Psoas muscle (tissue), 8 donors: ENCODE measurements around the gene CISH. TPM values are rescaled to one million over a fixed set of nuclear protein-coding genes. Genes with fewer than 3 reads are reported as not detected.

Experiments used
- ATAC-seq, 4 donors: fragments of 200-7000 bp; cut with Tn5 transposase; one replicate each; pipeline ENCODE4 v1.9.1; 2020; ENCODE audit warnings: moderate library complexity in 3 of 4, mild to moderate bottlenecking in 2 of 4
- DNase-seq, 2 donors: peaks; one replicate each; pipeline ENCODE4 v3.0.0-alpha.2; 2020
- H3K27ac ChIP-seq: fragments of 200-600 bp; one replicate; pipeline ENCODE4 v1.8.0; 2022
- H3K27me3 ChIP-seq, 3 donors: fragments of 200-600 bp in 1 of 3; one replicate each; pipeline versions ENCODE4 v1.6.1 to v1.8.0; 2013 to 2022; ENCODE audit warnings: low read length in 2 of 3, mild to moderate bottlenecking in 2 of 3, moderate library complexity in 1 of 3; ENCODE audit not compliant: insufficient read depth in 3 of 3
- H3K36me3 ChIP-seq, 2 donors: fragments of 200-600 bp in 1 of 2; one replicate each; pipeline versions ENCODE4 v1.6.1 to v1.8.0; 2013 to 2022; ENCODE audit warnings: low read depth in 1 of 2, mild to moderate bottlenecking in 1 of 2, moderate library complexity in 1 of 2; ENCODE audit not compliant: insufficient read depth in 1 of 2
- H3K4me1 ChIP-seq: fragments of 200-600 bp; one replicate; pipeline ENCODE4 v1.8.0; 2022
- H3K4me3 ChIP-seq: fragments of 200-600 bp; one replicate; pipeline ENCODE4 v1.8.0; 2022; ENCODE audit warnings: mild to moderate bottlenecking
- H3K9me3 ChIP-seq: fragments of 200-600 bp; one replicate; pipeline ENCODE4 v1.8.0; 2022
- CTCF ChIP-seq: fragments of 200-600 bp; IDR thresholded peaks from one replicate; pipeline ENCODE4 v1.8.0; 2022; ENCODE audit warnings: antibody characterized with exemption
- WGBS, 3 donors: extraction: QIAGEN DNeasy Blood & Tissue Kit; methylation state at CpG; one replicate each; pipeline versions ENCODE4 v1.1.6 to v1.1.7; 2013; 5-methylcytosine and 5-hydroxymethylcytosine counted together
- intact Hi-C, 2 donors: fragments of 100-400 bp; cut with DNase I; formaldehyde crosslinking; loops; one replicate each; pipeline versions ENCODE4 v1.11.0 to v1.14.2; 2022
- polyA plus RNA-seq, 3 donors: library from polyadenylated mRNA; stranded (reverse); fragments of 200-250 nt; gene quantifications; one replicate each; pipeline ENCODE4 v1.2.3, GENCODE V29; 2013
- total RNA-seq, 4 donors: library from RNA; stranded (reverse); fragmentation: NEBNext Ultra II Directional in 2 of 4; extraction: Animal tissue kit (Norgen Biotek cat#: 25700) in 2 of 4; gene quantifications; one replicate each; pipeline versions ENCODE4 v1.2.1 to v1.2.4, GENCODE V29; 2021 to 2023
- donor health status: healthy with polysubstance abuse.
- donor health status: DM: no; HTN: no; CAD: no; lungs with moderate emphysema.
- donor health status: Bipolar disorder and iron deficiency.
- donor health status: healthy.
- donor health status: DM: yes; HTN: yes; CAD: no.
- donor health status: DM: no; HTN: no; CAD: no.
- donor health status: DM: no; HTN: no; CAD: no.
- donor health status: DM: yes; HTN: yes; CAD: no.

Gene CISH
- total and polyA plus RNA-seq, 7 donors, result 12.8 to 75.1 (median 26.3) TPM

GRCh38 chr3:50615190-50615589 is 3.6 kb upstream of the CISH start:
- Histone ChIP-seq H3K4me1 (peaks cover 39% of the 10 kb centered on the region), H3K27ac (no peak overlapping the region), H3K9me3 (no peaks in the 10 kb centered on the region), H3K36me3 (peaks cover 5 to 7% of the 10 kb centered on the region in 2 donors), H3K27me3 (no peaks in the 10 kb centered on the region), H3K4me3 (no peak overlapping the region)
- WGBS, 3 donors, result 42 to 61% (median 52%) methylated on average over 1 of the region's 1 CpG
- no peak for DNase-seq
- intact Hi-C loops, result loop anchor here (2.0 to 10.0 kb wide), 6 partner anchors 42 to 777 kb away; partner anchors contain the start of genes MANF (in 1 of the 2) and RBM15B (in 1 of the 2)
- no peak for TF ChIP-seq CTCF
- no peak for ATAC-seq

DNA sequence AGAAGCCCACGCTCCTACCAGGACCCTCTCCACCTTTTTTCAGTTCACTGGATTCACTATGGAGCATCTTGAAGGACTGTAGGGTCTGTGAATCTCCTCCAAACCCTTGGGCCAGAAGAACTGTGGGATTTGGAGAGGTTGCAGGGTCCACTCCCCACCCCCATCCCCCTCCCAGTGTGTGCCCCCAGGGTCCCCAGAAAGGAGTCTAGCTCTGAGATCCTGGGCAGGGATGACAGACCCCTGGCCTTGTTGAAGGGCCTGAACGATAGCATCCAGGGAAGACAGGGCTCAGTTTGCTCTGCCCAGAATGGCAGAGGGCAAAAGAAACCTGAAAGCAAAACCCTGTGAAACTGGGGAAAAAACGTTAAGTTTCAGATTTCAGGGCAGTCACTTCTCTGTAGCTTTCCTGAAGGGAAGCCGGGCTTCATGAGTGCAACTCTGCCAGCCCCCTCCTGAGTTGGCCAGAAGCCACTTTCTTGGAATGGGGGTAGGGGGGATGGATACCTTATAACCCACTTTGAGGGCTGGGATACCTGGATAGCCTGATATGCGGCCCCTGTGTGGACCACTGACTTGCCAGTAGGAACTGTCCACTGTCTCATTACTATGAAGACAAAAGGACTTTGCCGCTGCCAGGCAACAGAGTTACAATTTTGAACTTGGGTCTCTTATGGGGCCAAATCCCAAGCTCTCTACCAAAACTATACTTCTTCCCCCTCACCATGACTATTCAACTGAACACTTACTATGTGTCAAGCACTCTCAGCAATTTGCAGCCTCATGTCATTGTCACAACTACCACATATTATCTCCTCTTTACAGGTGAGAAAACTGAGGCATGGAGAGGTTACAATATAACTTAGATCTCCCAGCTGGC is 1.6 kb upstream of the CISH start:
- ATAC-seq (no peak), DNase-seq (peak in 1 of 2 donors; percentile 28)
- H3K4me1 ChIP-seq, result peaks cover 38% of the 10 kb centered on the region
- intact Hi-C loops, result loop anchor here in 1 of 2 donors (5.0 to 10.0 kb wide), 2 partner anchors 96 to 772 kb away; partner anchors contain the start of gene MANF
- no peaks in the 10 kb centered on the region for H3K27me3 ChIP-seq
- 60 to 73% (median 62%) methylated on average over 6 of the region's 6 CpGs for WGBS, 3 donors
- no peak for TF ChIP-seq CTCF
- H3K36me3 ChIP-seq, result peaks cover 3 to 8% of the 10 kb centered on the region in 2 donors
- H3K4me3 ChIP-seq, result peak overlapping the region; percentile 89
- H3K27ac ChIP-seq, result peak overlapping the region; percentile 91
- H3K9me3 ChIP-seq, result no peaks in the 10 kb centered on the region

DNA sequence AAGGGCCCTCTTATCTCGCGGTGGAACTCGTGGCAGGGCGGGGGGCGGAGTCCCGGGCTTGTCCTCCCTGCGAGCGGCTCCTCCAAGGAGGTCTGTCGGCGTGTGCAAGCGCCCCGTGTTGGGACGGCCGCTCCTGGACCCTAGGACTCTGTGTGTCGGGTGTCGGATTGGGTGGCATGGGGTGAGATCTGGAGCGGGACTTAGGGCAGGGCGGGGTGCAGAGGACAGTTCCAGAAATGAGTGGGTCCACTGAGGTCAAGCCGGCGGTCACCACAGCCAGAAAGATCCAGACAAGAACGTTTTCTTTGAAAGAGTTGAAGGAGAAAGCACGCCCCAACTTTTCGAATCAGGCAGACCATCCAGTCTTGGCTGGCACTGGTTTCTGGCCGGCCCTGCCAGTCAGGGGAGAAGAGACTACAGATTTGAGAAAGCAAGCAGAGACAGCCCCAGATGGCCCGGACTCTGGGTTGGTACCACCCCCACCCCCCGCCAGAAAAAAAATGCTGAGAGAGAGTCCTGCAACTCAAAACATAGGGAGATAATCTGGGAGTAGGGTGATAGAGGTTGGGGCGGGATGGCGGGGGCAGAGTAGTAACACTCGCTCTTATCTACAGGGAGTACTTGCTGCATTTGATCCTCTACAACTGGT is 784 bp upstream of the CISH start:
- Histone ChIP-seq H3K36me3 (peaks cover 8 to 12% of the 10 kb centered on the region in 2 donors), H3K9me3 (no peaks in the 10 kb centered on the region), H3K4me1 (peaks cover 45% of the 10 kb centered on the region), H3K27me3 (no peaks in the 10 kb centered on the region), H3K4me3 (peak overlapping the region; percentile 89), H3K27ac (peak overlapping the region; percentile 91)
- DNase-seq (no peak), ATAC-seq (peak in 1 of 4 donors; percentile 18)
- no peak for TF ChIP-seq CTCF
- 6 to 11% (median 9%) methylated on average over 23 to 29 of the region's 29 CpGs for WGBS, 3 donors
- intact Hi-C loops, result loop anchor here in 1 of 2 donors (5.0 to 10.0 kb wide), 2 partner anchors 95 to 772 kb away; partner anchors contain the start of gene MANF

DNA sequence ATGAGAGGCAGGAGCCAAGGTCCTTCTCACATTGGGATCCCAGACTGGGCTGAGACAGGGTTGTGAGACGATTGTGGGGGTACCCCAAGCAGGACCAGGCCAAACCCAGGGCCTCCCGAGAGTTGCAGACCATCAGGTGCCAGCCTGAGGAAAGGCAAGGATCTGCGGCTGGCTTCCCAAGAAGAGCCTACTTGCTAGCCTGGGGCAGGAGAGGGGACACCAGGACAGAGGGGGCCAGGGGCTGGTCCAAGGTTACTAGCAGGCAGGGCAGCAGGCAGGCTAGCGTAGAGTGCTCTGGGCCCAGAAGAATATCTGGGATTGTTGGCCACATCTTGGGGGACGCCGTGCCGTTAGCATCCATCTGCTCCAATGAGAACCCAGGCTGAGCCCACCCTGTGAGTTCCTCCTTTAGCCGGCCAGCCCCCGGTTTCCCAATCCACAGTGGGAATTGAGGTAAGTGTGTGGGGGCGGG is 546 bp downstream of the CISH start:
- Histone ChIP-seq H3K4me1 (peaks cover 58% of the 10 kb centered on the region), H3K4me3 (peak overlapping the region; percentile 89), H3K9me3 (no peaks in the 10 kb centered on the region), H3K27me3 (no peaks in the 10 kb centered on the region), H3K27ac (peak overlapping the region; percentile 91), H3K36me3 (peaks cover 11 to 25% of the 10 kb centered on the region in 2 donors)
- ATAC-seq (no peak), DNase-seq (no peak)
- intact Hi-C loops, result loop anchor here in 1 of 2 donors (5.0 to 10.0 kb wide), 2 partner anchors 94 to 774 kb away; partner anchors contain the start of gene MANF
- 5 to 9% (median 6%) methylated on average over 10 of the region's 10 CpGs for WGBS, 3 donors
- no peak for TF ChIP-seq CTCF
